ENCODE results near the gene MAP2K1.

MAP2K1 gene

GRCh38 chr15:66482539-66482938 is 95.8 kb downstream of the MAP2K1 start:
- peak overlapping the region; percentile 47 for H3K27ac ChIP-seq
- TF ChIP-seq, protein P1, sequence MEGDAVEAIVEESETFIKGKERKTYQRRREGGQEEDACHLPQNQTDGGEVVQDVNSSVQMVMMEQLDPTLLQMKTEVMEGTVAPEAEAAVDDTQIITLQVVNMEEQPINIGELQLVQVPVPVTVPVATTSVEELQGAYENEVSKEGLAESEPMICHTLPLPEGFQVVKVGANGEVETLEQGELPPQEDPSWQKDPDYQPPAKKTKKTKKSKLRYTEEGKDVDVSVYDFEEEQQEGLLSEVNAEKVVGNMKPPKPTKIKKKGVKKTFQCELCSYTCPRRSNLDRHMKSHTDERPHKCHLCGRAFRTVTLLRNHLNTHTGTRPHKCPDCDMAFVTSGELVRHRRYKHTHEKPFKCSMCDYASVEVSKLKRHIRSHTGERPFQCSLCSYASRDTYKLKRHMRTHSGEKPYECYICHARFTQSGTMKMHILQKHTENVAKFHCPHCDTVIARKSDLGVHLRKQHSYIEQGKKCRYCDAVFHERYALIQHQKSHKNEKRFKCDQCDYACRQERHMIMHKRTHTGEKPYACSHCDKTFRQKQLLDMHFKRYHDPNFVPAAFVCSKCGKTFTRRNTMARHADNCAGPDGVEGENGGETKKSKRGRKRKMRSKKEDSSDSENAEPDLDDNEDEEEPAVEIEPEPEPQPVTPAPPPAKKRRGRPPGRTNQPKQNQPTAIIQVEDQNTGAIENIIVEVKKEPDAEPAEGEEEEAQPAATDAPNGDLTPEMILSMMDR (IDR thresholded peaks at IDR 0.05) = no peak

DNA sequence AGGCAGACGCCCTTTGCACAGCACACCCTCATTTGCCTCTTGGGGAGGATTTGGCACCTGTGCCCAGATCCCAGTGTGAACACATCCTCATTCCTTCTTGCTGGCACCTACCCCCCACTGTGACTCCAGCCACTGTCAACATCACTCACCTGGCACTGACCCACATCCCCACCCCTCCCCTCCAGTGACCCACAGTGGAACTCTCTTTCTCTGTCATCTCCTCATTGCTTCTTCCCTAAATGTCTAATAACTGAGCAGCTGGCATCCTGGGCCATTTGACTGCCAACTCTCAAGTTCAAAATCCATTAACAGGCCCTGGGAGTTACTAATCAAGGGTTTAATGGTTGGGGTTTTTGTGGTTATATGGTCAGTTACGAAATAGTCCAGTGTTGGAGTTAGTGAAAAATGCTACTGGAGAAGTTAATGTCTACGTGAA is 96.4 kb downstream of the MAP2K1 start:
- peak overlapping the region; percentile 47 for H3K27ac ChIP-seq
- no peak for TF ChIP-seq ZFX (IDR thresholded peaks at IDR 0.05; ENCODE audit: borderline replicate concordance)
- TF ChIP-seq, protein P1 (IDR thresholded peaks at IDR 0.05) = no peak

DNA sequence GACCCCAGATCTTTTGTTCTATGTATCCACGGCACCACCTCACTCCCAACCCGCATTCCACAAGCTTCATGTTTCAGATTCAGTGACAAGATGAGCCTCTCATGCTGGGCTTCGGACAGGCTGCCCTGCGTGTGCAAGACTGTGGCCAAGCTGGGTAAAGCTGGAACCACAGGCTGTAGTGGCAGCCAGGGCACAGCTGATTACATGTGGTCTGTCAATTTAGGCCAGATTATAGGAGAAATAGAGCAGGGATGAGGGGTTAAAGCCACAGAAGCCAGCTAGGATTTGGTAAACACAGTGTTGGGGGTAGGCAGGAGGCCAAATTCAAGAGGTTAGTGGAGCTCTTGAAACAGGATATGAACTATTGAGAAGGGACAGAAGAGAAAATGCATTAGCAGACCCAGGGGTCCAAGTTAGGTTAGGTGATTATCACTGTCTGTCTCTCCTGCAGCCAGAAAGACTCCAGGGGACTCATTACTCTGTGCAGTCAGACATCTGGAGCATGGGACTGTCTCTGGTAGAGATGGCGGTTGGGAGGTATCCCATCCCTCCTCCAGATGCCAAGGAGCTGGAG is 97.9 kb downstream of the MAP2K1 start:
- TF ChIP-seq, protein P1 (IDR thresholded peaks at IDR 0.05) = no peak
- TF ChIP-seq ZFX (IDR thresholded peaks at IDR 0.05; ENCODE audit: borderline replicate concordance) = no peak
- no peak overlapping the region for H3K27ac ChIP-seq

DNA sequence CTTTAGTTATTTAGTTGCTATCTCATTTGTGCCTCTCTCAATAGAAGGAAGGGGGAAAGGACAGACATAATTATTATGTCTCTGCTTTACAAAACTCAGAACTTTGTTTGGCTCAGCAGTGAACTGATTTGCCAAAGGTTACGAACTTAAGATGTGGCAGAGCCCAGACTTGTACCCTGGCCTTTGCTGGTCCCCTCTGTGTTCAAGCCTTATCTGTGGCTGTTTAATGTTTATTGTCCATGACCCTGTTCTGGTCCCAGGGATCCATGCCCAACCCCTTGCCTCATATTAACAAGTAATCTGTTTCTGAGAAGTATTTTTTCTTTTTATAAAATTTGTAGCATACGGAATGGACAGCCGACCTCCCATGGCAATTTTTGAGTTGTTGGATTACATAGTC is 100.2 kb downstream of the MAP2K1 start:
- TF ChIP-seq, protein P1 (IDR thresholded peaks at IDR 0.05) = no peak
- no peak for TF ChIP-seq ZFX (IDR thresholded peaks at IDR 0.05; ENCODE audit: borderline replicate concordance)
- H3K27ac ChIP-seq = no peak overlapping the region

GRCh38 chr15:66488525-66488924 is 101.8 kb downstream of the MAP2K1 start:
- TF ChIP-seq ZFX (IDR thresholded peaks at IDR 0.05; ENCODE audit: borderline replicate concordance) = no peak
- TF ChIP-seq, protein P1 (IDR thresholded peaks at IDR 0.05) = no peak

DNA sequence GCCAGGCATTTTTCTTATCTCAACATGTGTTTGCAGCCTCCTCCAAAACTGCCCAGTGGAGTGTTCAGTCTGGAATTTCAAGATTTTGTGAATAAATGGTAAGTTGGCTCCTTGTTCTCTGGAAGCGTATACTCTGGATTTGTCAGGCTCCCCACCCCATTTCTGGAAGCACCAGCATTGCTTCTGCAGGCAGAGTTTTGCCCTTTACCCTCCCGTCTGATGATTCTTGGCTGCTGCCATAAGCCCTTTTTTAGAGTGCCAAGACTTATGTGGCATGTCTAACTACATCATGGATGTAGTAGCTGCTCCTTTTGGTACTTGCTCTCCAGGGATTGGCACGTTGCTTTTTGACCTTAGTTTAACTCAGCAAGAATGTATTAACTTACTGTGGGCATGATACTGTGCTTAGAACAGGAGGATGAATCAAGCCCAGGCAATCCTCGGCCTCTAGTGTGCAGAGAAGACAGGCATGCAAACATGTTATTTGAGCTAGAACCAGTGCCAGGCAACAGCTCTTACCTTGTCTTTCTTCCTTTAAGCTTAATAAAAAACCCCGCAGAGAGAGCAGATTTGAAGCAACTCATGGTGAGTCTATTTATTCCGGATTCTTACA is 102.6 kb downstream of the MAP2K1 start:
- no peak for TF ChIP-seq ZFX (IDR thresholded peaks at IDR 0.05; ENCODE audit: borderline replicate concordance)
- TF ChIP-seq, protein P1 (IDR thresholded peaks at IDR 0.05) = no peak
- H3K27ac ChIP-seq = no peak overlapping the region

More at GRCh38 chr15:66488525-66488924, 101.8 kb downstream of the MAP2K1 start:
- no peak overlapping the region for H3K27ac ChIP-seq

- H3K27ac ChIP-seq = no peak overlapping the region
- TF ChIP-seq, protein P1 (IDR thresholded peaks at IDR 0.05) = no peak
- no peak for TF ChIP-seq ZFX (IDR thresholded peaks at IDR 0.05; ENCODE audit: borderline replicate concordance)
These were observed 105.1 kb downstream of the MAP2K1 start for GRCh38 chr15:66491846-66492245.

Measured in 22Rv1 (cell line).